LNCAP (cell line): ENCODE results near the gene DHX35.

Source experiments
- TF ChIP-seq, protein P1 (sequence below): fragments of 450-650 bp; IDR thresholded peaks from 2 replicates; pipeline ENCODE4 v1.5.1; 2017; ENCODE audit warnings: mild to moderate bottlenecking

Gene DHX35, protein sequence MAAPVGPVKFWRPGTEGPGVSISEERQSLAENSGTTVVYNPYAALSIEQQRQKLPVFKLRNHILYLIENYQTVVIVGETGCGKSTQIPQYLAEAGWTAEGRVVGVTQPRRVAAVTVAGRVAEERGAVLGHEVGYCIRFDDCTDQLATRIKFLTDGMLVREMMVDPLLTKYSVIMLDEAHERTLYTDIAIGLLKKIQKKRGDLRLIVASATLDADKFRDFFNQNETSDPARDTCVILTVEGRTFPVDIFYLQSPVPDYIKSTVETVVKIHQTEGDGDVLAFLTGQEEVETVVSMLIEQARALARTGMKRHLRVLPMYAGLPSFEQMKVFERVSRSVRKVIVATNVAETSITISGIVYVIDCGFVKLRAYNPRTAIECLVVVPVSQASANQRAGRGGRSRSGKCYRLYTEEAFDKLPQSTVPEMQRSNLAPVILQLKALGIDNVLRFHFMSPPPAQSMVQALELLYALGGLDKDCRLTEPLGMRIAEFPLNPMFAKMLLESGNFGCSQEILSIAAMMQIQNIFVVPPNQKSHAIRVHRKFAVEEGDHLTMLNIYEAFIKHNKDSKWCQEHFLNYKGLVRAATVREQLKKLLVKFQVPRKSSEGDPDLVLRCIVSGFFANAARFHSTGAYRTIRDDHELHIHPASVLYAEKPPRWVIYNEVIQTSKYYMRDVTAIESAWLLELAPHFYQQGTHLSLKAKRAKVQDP

DNA sequence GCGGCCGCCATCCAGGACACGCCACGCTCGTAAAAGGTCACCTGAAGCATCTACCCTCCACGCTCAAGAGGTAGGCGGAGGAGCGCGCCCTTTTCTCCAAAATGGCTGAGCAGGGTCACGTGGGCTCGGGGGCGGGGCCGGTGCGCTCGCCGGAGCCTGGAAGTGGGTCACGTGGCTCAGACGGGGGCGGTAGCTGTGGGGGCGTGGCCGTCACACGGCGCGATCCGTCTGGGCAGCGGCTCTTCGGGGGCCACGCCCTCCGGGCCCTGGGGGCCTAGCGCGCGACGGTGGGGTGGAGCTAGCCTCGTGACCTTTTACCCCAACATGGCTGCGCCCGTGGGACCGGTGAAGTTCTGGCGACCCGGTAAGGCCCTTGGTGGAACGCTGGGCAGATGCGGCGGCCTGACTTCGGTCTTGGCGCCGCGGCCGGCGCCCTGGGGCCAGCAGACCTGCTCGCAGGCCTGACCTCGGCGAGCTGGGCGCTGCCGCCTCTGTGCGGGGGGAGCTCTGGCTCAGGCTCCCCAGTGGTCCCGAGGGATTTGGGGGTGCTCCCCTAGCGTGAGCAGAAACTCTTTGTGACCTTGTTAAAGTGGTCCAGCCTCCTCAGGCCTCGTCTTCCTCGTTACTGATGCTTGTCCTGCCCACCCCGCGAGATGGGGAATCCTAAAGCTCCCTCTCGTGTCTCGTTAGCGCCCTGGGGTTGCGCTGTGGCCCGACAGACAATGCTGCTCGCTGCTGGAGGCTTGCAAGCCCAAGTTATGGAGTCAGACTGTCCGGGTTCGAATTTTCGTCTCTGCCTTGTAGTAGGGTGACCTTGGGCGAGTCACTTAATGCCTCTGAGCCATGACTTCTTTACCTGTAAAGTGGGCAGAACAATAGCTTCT lies at the start of gene DHX35:
DHX35 (plus strand) TSS at position 301 of the 884 bp plus-strand sequence; CDS start at position 325, 24 bp downstream.
- TF ChIP-seq, protein P1, sequence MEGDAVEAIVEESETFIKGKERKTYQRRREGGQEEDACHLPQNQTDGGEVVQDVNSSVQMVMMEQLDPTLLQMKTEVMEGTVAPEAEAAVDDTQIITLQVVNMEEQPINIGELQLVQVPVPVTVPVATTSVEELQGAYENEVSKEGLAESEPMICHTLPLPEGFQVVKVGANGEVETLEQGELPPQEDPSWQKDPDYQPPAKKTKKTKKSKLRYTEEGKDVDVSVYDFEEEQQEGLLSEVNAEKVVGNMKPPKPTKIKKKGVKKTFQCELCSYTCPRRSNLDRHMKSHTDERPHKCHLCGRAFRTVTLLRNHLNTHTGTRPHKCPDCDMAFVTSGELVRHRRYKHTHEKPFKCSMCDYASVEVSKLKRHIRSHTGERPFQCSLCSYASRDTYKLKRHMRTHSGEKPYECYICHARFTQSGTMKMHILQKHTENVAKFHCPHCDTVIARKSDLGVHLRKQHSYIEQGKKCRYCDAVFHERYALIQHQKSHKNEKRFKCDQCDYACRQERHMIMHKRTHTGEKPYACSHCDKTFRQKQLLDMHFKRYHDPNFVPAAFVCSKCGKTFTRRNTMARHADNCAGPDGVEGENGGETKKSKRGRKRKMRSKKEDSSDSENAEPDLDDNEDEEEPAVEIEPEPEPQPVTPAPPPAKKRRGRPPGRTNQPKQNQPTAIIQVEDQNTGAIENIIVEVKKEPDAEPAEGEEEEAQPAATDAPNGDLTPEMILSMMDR, result no peak; the same call in 1 of the 2 replicates

DNA sequence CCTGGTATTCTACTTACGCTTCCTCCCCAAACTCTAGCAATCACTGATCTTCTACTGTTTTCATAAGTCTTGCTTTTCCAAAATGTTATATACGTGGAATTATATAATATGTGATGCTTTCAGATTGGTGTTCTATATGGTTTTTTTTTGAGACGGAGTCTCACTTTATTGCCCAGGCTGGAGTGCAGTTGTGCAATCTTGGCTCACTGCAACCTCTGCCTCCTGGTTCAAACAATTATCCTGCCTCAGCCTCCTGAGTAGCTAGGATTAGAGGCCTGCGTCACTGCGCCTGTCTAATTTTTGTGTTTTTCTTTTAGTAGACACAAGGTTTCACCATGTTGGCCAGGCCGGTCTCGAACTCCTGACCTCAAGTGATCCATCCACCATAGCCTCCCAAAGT lies 46.8 kb upstream of the DHX35 start:
- TF ChIP-seq, protein P1, result no peak

DNA sequence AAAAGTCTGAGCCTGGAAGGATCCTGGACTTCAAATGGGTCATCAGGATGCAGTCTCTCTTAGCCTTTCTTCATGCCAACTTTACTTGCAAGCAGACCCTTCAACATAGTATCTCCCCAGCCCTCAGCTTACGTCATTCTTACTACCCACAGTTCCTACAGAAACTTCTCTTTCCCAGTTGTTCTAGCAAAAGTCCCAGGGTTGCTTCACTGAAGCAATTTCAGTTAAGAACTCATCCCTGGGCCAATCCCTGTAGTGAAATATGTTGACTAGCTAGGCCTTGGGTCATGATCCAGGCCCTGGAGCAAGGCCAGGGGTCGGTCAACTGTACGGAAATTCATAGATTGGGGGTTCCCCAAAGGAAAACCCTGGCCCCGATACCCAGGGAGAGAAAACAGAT lies 44.5 kb upstream of the DHX35 start:
- TF ChIP-seq, protein P1, result no peak

DNA sequence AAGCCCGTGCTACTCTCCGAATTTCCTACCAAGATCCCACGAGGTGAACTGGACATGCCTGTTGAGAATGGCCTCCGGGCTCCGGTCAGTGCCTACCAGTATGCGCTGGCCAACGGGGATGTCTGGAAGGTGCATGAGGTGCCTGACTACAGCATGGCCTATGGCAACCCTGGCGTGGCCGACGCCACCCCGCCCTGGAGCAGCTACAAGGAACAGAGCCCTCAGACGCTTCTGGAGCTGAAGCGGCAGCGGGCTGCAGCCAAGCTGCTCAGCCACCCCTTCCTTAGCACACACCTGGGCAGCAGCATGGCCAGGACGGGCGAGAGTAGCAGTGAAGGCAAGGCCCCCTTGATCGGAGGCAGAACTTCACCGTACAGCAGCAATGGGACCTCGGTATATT lies 44.0 kb upstream of the DHX35 start:
- TF ChIP-seq, protein P1, result no peak

DNA sequence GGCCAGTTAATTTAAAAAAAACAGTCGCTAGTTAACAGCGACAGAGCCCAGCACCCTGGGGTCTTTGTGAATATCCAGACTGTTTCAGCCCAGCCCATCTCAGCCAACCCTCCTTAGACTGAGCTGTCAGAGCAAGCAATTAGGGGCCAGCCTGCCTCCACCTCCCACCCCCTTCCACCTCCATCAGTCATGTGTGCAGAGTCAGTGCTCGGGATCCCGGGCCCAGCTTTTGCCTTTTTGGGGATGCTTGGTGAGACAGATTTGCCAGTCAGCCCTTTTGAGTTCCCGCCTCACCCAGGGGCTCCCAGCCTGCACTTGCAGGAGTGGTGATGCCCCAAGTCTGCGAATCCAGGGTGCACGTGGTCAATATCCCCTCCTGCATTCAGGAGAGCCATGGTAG lies 42.5 kb upstream of the DHX35 start:
- TF ChIP-seq, protein P1, result no peak

DNA sequence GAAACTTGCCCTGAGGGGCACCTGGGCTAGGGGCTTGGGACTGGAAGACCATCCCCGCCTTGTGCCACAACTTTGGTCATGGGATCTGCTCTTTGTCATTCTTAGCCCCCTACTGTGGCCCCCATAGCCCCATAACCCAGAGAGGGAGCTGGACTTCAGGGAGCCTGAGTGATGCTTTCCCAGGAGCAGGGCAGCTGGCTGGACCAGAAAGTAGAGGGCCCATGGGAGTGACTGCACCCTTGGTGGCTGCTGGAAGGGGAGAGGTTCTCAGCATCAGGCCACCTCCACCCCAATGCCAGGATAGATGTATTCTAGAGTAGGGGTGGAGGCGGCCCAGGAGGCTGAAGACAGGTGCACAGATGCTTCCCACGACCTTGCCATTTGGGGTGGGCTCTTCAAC lies 41.7 kb upstream of the DHX35 start:
- TF ChIP-seq, protein P1, result no peak

DNA sequence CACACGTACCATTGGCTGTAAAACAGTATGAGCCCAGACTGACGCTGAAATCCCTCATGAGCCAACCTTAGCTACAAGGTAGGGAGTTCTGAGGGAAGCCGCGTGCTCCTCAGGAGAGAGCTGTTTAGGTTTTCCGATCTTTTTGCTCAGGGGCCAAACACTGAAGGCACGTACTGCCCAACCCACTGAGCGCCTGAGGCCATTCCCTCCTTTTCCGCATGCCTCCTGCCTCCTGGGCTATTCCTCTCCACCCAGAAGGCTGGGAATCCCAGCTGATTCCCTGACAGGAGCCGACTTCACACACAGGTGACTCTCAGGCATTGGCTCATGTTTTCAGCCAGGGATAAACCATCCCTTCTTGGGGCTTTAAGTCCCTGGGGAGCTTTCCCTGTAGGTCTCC lies 41.3 kb upstream of the DHX35 start:
- TF ChIP-seq, protein P1, result no peak
